A673 (cell line): ENCODE data around the gene RNASET2.
"Not testable (repeated sequence)": the region's sequence is repeated elsewhere in the genome, so short reads cannot be mapped to it uniquely, and the experiment has no call there.

Source experiments
- CTCF ChIP-seq: fragments of 300-800, 200-600 bp; sonication (generic); conservative IDR thresholded peaks from 2 replicates; pipeline ENCODE4 v1.5.1; 2017; ENCODE audit warnings: low read depth, mild to moderate bottlenecking, antibody characterized with exemption, low read length, moderate library complexity, mixed read lengths
- EZH2 ChIP-seq: fragments of 200-600 bp; sonication (generic); IDR thresholded peaks from 2 replicates; pipeline ENCODE4 v1.6.1; 2017; ENCODE audit warnings: borderline replicate concordance, low read depth, mild to moderate bottlenecking, mixed read lengths, antibody characterized with exemption, low read length; ENCODE audit not compliant: poor library complexity, severe bottlenecking

- not testable (repeated sequence) for TF ChIP-seq CTCF, EZH2
These were observed 71.4 kb downstream of the RNASET2 start for GRCh38 chr6:166884958-166885357.
